ENCODE results near the gene RNPC3.

Gene RNPC3, protein sequence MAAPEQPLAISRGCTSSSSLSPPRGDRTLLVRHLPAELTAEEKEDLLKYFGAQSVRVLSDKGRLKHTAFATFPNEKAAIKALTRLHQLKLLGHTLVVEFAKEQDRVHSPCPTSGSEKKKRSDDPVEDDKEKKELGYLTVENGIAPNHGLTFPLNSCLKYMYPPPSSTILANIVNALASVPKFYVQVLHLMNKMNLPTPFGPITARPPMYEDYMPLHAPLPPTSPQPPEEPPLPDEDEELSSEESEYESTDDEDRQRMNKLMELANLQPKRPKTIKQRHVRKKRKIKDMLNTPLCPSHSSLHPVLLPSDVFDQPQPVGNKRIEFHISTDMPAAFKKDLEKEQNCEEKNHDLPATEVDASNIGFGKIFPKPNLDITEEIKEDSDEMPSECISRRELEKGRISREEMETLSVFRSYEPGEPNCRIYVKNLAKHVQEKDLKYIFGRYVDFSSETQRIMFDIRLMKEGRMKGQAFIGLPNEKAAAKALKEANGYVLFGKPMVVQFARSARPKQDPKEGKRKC

GRCh38 chr1:103525607-103526507 is at the start of gene RNPC3:
Gene RNPC3 (plus strand): TSS chr1:103525699. CDS start chr1:103526071, 372 bp downstream.
- TF ChIP-seq CTCF (conservative IDR thresholded peaks at IDR 0.05) = 0 out of 2 replicates have a peak, but pooled peaks have one; percentile 8
- peak within 1 kb of the TSS; percentile 88 for H3K27ac ChIP-seq

DNA sequence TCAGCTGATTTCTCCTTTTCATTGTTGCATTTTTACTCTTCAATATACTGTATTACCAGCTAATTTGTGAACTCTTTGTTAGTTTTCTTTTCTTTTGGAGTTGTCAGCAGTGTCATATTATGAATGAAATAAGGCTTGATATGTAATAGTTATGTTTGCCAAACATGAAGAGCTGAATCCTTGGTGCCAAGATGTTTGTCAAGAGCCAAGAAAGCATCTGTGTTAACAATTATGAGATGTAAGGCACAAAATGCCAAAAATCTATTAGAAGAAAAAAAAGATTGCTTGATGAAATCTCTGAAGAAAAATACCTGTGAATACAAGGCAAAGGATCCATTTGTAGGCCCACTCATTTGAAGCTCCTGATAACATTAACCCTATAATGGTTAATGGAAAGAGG is 48.4 kb upstream of the RNPC3 start:
- TF ChIP-seq CTCF (conservative IDR thresholded peaks at IDR 0.05) = no peak
- no peak overlapping the region for H3K27ac ChIP-seq

DNA sequence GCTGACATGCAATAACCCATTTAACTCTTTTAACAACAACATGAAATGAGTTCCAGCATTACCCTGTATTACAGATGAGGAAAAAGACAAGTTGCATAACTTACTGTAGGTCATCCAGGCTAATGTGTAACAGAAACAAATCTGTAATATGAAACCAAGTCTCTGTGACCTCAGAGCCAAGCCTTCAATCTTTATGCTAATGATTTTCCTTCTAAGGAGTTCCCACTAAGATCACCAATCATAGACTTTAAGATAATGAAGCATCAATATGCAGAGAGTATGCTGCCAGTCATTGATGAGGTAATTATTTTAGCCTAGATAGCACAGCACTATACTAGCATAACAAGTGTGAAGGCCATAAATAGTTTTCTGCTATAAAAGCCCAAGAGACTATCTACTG is 35.6 kb upstream of the RNPC3 start:
- TF ChIP-seq CTCF (conservative IDR thresholded peaks at IDR 0.05) = no peak
- no peak overlapping the region for H3K27ac ChIP-seq

- no peak overlapping the region for H3K27ac ChIP-seq
- no peak for TF ChIP-seq CTCF (conservative IDR thresholded peaks at IDR 0.05)
Measured at GRCh38 chr1:103492003-103492625, 33.4 kb upstream of the RNPC3 start.

DNA sequence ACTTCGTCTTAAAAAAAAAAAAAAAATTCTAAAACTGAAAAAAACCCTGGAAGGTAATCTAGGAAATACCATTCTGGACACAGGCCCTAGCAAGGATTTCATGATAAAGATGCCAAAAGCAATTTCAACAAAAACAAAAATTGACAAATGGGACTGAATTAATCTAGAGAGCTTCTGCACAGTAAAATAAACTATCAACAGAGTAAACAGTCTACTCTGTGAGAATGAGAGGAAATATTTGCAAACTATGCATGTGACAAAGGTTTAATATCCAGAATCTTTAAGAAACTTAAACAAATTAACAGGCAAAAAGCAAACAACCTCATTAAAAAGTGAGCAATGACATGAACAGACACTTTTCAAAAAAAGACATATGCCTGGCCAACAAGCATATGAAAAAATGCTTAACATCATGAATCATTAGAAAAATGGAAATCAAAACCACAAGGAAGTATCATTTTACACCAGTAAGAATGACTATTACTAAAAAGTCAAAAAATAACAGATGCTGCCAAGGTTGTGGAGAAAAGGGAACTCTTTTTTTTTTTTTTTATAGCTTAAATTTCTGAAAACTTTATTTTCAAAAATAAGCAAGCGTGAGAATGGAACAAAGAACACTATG is 29.4 kb upstream of the RNPC3 start:
- no peak for TF ChIP-seq CTCF (conservative IDR thresholded peaks at IDR 0.05)

GRCh38 chr1:103497404-103497803 is 28.1 kb upstream of the RNPC3 start:
- H3K27ac ChIP-seq = no peak overlapping the region
- TF ChIP-seq CTCF (conservative IDR thresholded peaks at IDR 0.05) = no peak

More for the DNA sequence above, 29.4 kb upstream of the RNPC3 start:
- no peak overlapping the region for H3K27ac ChIP-seq
